ENCODE data around the gene SHCBP1L. TPM values are rescaled to one million over a fixed set of nuclear protein-coding genes. Genes with fewer than 3 reads are reported as not detected.

The SHCBP1L gene
- 0.23 TPM for total RNA-seq

GRCh38 chr1:182952677-182953444 is at the start of gene SHCBP1L:
Gene SHCBP1L (minus strand): TSS chr1:182953166. CDS start chr1:182953133, 33 bp downstream.

Small RNAs within 50 kb of the gene (small RNA-seq; reads per million reads assigned to genes)
- gene HMGN1P4: not detected
- gene RNU6-41P: not detected

Other genes with a start within 250 kb of the SHCBP1L start
- 12.5 TPM for gene NPL, start 163.4 kb downstream of the SHCBP1L start, total RNA-seq
- 223 TPM for gene DHX9, start 113.8 kb downstream of the SHCBP1L start, total RNA-seq
- 35.5 TPM for gene LAMC1, start 70.3 kb upstream of the SHCBP1L start, total RNA-seq
- gene LAMC2, start 233.1 kb upstream of the SHCBP1L start, total RNA-seq: 5.3 TPM